K562 (cell line): ENCODE results near the gene PLPPR4. TPM values are rescaled to one million over a fixed set of nuclear protein-coding genes. Genes with fewer than 3 reads are reported as not detected.

Source experiments
- ATAC-seq: fragments of 200-7000 bp; cut with Tn5 transposase; 3 replicates; pipeline ENCODE4 v1.9.1; 2020; ENCODE audit warnings: moderate library complexity
- BruUV-seq: library from RNA; stranded (reverse); fragments of 400-500 nt; replicated peaks from 2 replicates; lab custom pipeline; 2021; lab: Mats Ljungman, UMichigan
- CTCF ChIA-PET: fragments of 300-600 bp; formaldehyde crosslinking; extraction: SDS; loops from one replicate; lab custom pipeline; 2021; ENCODE audit warnings: low intra/inter-chr PET ratio; lab: Yijun Ruan, JAX
- POLR2A ChIA-PET: fragments of 300-600, 350-650 bp; sonication (Branson Sonifier 250); formaldehyde crosslinking; extraction: SDS; loops from one replicate; lab custom pipeline; 2021; ENCODE audit warnings: antibody characterized with exemption, inconsistent platforms; lab: Yijun Ruan, JAX
- DNase-seq, 4 experiments: peaks; one replicate each; pipeline versions ENCODE4 v3.0.0 to v3.0.0-alpha.2; 2011 to 2018; ENCODE audit warnings: low spot score in 3 of 4, mixed read lengths in 3 of 4; ENCODE audit errors: extremely low read depth in 1 of 4
- FAIRE-seq: peaks from 2 replicates; lab custom pipeline; 2011; peaks lifted over from hg19 to GRCh38; lab: Jason Lieb, UNC
- H2AFZ ChIP-seq: 2 replicates; pipeline ENCODE4 v1.6.0; 2011; ENCODE audit warnings: low read depth, low read length, control low read depth, inconsistent platforms
- H3K27ac ChIP-seq: fragments of 200-600 bp; 3 replicates; pipeline ENCODE4 v1.8.0; 2011; ENCODE audit warnings: low read depth, mild to moderate bottlenecking, control low read depth, inconsistent platforms, low read length, moderate library complexity, mixed read lengths; ENCODE audit errors: extremely low read depth
- H3K27me3 ChIP-seq, 2 experiments: fragments of 300-600 bp in 1 of 2; 2 replicates in 1 of 2; 3 replicates in 1 of 2; pipeline versions ENCODE4 v1.6.0 to v1.8.0; 2011; ENCODE audit warnings: inconsistent platforms in 2 of 2, low read length in 2 of 2, mild to moderate bottlenecking in 1 of 2, mixed read lengths in 1 of 2, moderate library complexity in 1 of 2; ENCODE audit not compliant: control insufficient read depth in 2 of 2, insufficient read depth in 2 of 2
- H3K36me3 ChIP-seq: fragments of 300-600 bp; 3 replicates; pipeline ENCODE4 v1.8.0; 2011; ENCODE audit warnings: mild to moderate bottlenecking, low read length, inconsistent platforms; ENCODE audit not compliant: control insufficient read depth, insufficient read depth
- H3K4me1 ChIP-seq, 2 experiments: fragments of 200-600 bp in 1 of 2; replicated peaks in 1 of 2; 2 replicates in 1 of 2; 3 replicates in 1 of 2; pipeline versions ENCODE4 v1.5.1 to v1.8.0; 2011; ENCODE audit warnings: inconsistent platforms in 2 of 2, low read length in 2 of 2, mild to moderate bottlenecking in 1 of 2, mixed read lengths in 1 of 2, moderate library complexity in 1 of 2; ENCODE audit not compliant: control insufficient read depth in 2 of 2, insufficient read depth in 2 of 2
- H3K4me2 ChIP-seq: 2 replicates; pipeline ENCODE4 v1.6.1; 2011; ENCODE audit warnings: low read length, control low read depth, inconsistent platforms, mixed read lengths; ENCODE audit not compliant: insufficient read depth
- H3K4me3 ChIP-seq: fragments of 200-600 bp; sonication (generic), shearing (Covaris generic); 2 replicates; pipeline ENCODE4 v1.5.1; 2016; ENCODE audit warnings: control low read depth, inconsistent platforms
- H3K79me2 ChIP-seq: fragments of 200-600 bp; 3 replicates; pipeline ENCODE4 v1.8.0; 2011; ENCODE audit warnings: low read length, inconsistent platforms; ENCODE audit not compliant: control insufficient read depth, insufficient read depth
- H3K9ac ChIP-seq, 2 experiments: 2 replicates each; pipeline versions ENCODE4 v1.6.0 to v1.6.1; 2011; ENCODE audit warnings: low read depth in 2 of 2, low read length in 2 of 2, control low read depth in 1 of 2, inconsistent platforms in 1 of 2, mild to moderate bottlenecking in 1 of 2, mixed read lengths in 1 of 2; ENCODE audit not compliant: insufficient read depth in 1 of 2
- H3K9me1 ChIP-seq: one replicate; pipeline ENCODE4 v1.6.0; 2011; ENCODE audit warnings: inconsistent platforms, mild to moderate bottlenecking, low read length, moderate library complexity; ENCODE audit not compliant: control insufficient read depth, insufficient read depth
- H3K9me3 ChIP-seq: replicated peaks from 2 replicates; pipeline ENCODE4 v1.5.1; 2011; ENCODE audit warnings: low read depth, low read length, inconsistent platforms; ENCODE audit not compliant: control insufficient read depth, insufficient read depth
- H4K20me1 ChIP-seq: replicated peaks from 2 replicates; pipeline ENCODE4 v1.6.1; 2011; ENCODE audit warnings: low read length, inconsistent platforms, mixed read lengths; ENCODE audit not compliant: control insufficient read depth, insufficient read depth
- ARID2 ChIP-seq: fragments of 450-650 bp; IDR thresholded peaks from 2 replicates; pipeline ENCODE4 v1.6.1; 2017; ENCODE audit warnings: antibody characterized with exemption, mild to moderate bottlenecking
- HMGXB4 ChIP-seq: sonication (generic); formaldehyde crosslinking; IDR thresholded peaks from 2 replicates; pipeline ENCODE4 v1.8.1; 2023; ENCODE audit warnings: mild to moderate bottlenecking, missing genetic modification reagents
- HNRNPUL1 ChIP-seq: fragments of 200-400 bp; formaldehyde crosslinking; IDR thresholded peaks from 2 replicates; pipeline ENCODE4 v1.6.1; 2017; ENCODE audit warnings: low read length
- PURB ChIP-seq: sonication (generic); formaldehyde crosslinking; IDR thresholded peaks from 2 replicates; pipeline ENCODE4 v1.9.0; 2021; ENCODE audit warnings: low read depth, mild to moderate bottlenecking, missing genetic modification reagents
- SLC30A9 ChIP-seq: fragments of 250-450 bp; sonication (Bioruptor Pico); IDR thresholded peaks from 2 replicates; pipeline ENCODE4 v1.8.0; 2022; ENCODE audit warnings: mild to moderate bottlenecking, moderate library complexity
- TEAD1 ChIP-seq, 2 experiments: fragments of 450-650 bp in 1 of 2; sonication (generic) in 1 of 2; formaldehyde crosslinking; IDR thresholded peaks; 2 replicates each; pipeline versions ENCODE4 v1.4.0 to v1.8.0; 2020 to 2022; ENCODE audit warnings: mild to moderate bottlenecking in 2 of 2, missing genetic modification reagents in 1 of 2
- YBX1 ChIP-seq: fragments of 450-650 bp; IDR thresholded peaks from 2 replicates; pipeline ENCODE4 v1.7.1; 2016; ENCODE audit warnings: mild to moderate bottlenecking
- ZBTB17 ChIP-seq: fragments of 450-650 bp; formaldehyde crosslinking; IDR thresholded peaks from 2 replicates; pipeline ENCODE4 v1.4.0; 2020; ENCODE audit warnings: mild to moderate bottlenecking
- ZFX ChIP-seq: sonication (generic); formaldehyde crosslinking; IDR thresholded peaks from 2 replicates; pipeline ENCODE4 v1.8.0; 2022; ENCODE audit warnings: mild to moderate bottlenecking, missing genetic modification reagents, moderate library complexity
- ZNF274 ChIP-seq: IDR thresholded peaks from 2 replicates; pipeline ENCODE4 v1.6.1; 2011; ENCODE audit warnings: low read depth, mild to moderate bottlenecking, low read length, moderate library complexity, borderline replicate concordance
- WGBS: fragments of 100-300 bp; shearing (Covaris generic); methylation state at CpG from one replicate; pipeline ENCODE4 v1.1.6; 2016; ENCODE audit warnings: low coverage, mixed read lengths; ENCODE audit not compliant: insufficient coverage; ENCODE audit errors: missing lambda C conversion rate; 5-methylcytosine and 5-hydroxymethylcytosine counted together
- in situ Hi-C: fragments of 300-500 bp; cut with MboI; formaldehyde crosslinking; loops from 4 replicates; pipeline ENCODE4 v1.15.0; 2018; ENCODE audit warnings: inconsistent platforms, mixed read lengths
- intact Hi-C: fragments of 100-400 bp; cut with micrococcal nuclease; formaldehyde crosslinking; loops from 2 replicates; pipeline ENCODE4 v1.14.2; 2022
- polyA plus RNA-seq, 8 experiments: library from polyadenylated mRNA; depleted of rRNA in 4 of 8; stranded (reverse) in 5 of 8; unstranded in 3 of 8; fragments of >200 nt; fragmentation: Nextera tagmentation in 2 of 8; fragmentation: Illumina TruSeq in 1 of 8; extraction: Ambion mirVana in 2 of 8; extraction: Trizol in 1 of 8; gene quantifications; 2 replicates each; pipeline versions ENCODE4 v1.2.1 to v1.2.3, GENCODE V29; 2011 to 2014; ENCODE audit warnings: inconsistent platforms in 1 of 8, missing spikeins in 1 of 8
- total RNA-seq, 7 experiments: library from RNA; depleted of rRNA in 6 of 7; stranded (reverse); fragments of >200 nt in 6 of 7; fragmentation: Illumina TruSeq in 2 of 7; extraction: Trizol in 2 of 7; gene quantifications; 2 replicates each; pipeline versions ENCODE4 v1.2.1 to v1.2.3, GENCODE V29; 2011 to 2021; ENCODE audit warnings: low replicate concordance in 1 of 7

PLPPR4 gene
- total and polyA plus RNA-seq, 9 of the 15 experiments (the other 6 are each of a cell fraction or from before 2014, with no cell fraction given) = not detected

GRCh38 chr1:99277066-99277465 lies 12.8 kb downstream of the PLPPR4 start:
- POLR2A ChIA-PET = no interaction called here
- no peak for TF ChIP-seq PURB (CRISPR knock-in tag)
- TF ChIP-seq SLC30A9 (CRISPR knock-in tag) = no peak
- TF ChIP-seq YBX1 = no peak
- TF ChIP-seq ZNF274 = no peak

GRCh38 chr1:99279525-99279924 lies 15.2 kb downstream of the PLPPR4 start:
- Histone ChIP-seq H3K36me3 (no peaks in the 10 kb centered on the region), H3K9ac (no peak overlapping the region), H2AFZ (no peak overlapping the region), H3K27me3 (no peaks in the 10 kb centered on the region), H3K4me2 (no peak overlapping the region), H4K20me1 (no peaks in the 10 kb centered on the region), H3K4me3 (no peak overlapping the region), H3K27ac (no peak overlapping the region), H3K9me1 (no peaks in the 10 kb centered on the region), H3K79me2 (no peaks in the 10 kb centered on the region), H3K9me3 (no peaks in the 10 kb centered on the region), H3K4me1 (no peaks in the 10 kb centered on the region)
- ChIA-PET CTCF (no interaction called here), POLR2A (no interaction called here)
- BruUV-seq = no TSS peak
- ATAC-seq (no peak), FAIRE-seq (no peak), DNase-seq (no peak)
- intact Hi-C loops = no loop called here
- in situ Hi-C loops = no loop called here
- WGBS = 0% methylated on average over 4 of the region's 4 CpGs
- TF ChIP-seq TEAD1 (CRISPR knock-in tag; IDR thresholded peaks at IDR 0.05) = no peak
- no peak for TF ChIP-seq ZFX
- TF ChIP-seq ZBTB17 = no peak
- TF ChIP-seq ARID2 = no peak
- no peak for TF ChIP-seq HMGXB4 (CRISPR knock-in tag)
- no peak for TF ChIP-seq HNRNPUL1

More at GRCh38 chr1:99277066-99277465, 12.8 kb downstream of the PLPPR4 start:
- no peaks in the 10 kb centered on the region for H3K9me1 ChIP-seq
- H3K36me3 ChIP-seq = no peaks in the 10 kb centered on the region
- WGBS = 0% methylated on average over 1 of the region's 1 CpG
- no peak overlapping the region for H3K27ac ChIP-seq
- H3K4me3 ChIP-seq = no peak overlapping the region
- ATAC-seq = no peak
- H3K4me2 ChIP-seq = no peak overlapping the region
- no peak for DNase-seq
- in situ Hi-C loops = no loop called here
- CTCF ChIA-PET = no interaction called here
- FAIRE-seq = no peak
- BruUV-seq = no TSS peak
- H2AFZ ChIP-seq = no peak overlapping the region
- intact Hi-C loops = no loop called here
- no peaks in the 10 kb centered on the region for H3K9me3 ChIP-seq
- H4K20me1 ChIP-seq = no peaks in the 10 kb centered on the region
- no peaks in the 10 kb centered on the region for H3K4me1 ChIP-seq
- no peaks in the 10 kb centered on the region for H3K79me2 ChIP-seq
- no peak overlapping the region for H3K9ac ChIP-seq
- H3K27me3 ChIP-seq = no peaks in the 10 kb centered on the region
